GM18858 (cell line): Measurements from ENCODE around the gene LPIN3.

Source experiments
- ATAC-seq: cut with Tn5 transposase; IDR thresholded peaks from one replicate; pipeline ENCODE4 v1.9.1; 2021; ENCODE audit not compliant: unreplicated experiment

Gene LPIN3

GRCh38 chr20:41390889-41391288 lies 50.3 kb downstream of the LPIN3 start:
- ATAC-seq: no peak

- ATAC-seq: no peak
These were observed 51.0 kb downstream of the LPIN3 start for GRCh38 chr20:41391587-41392001.

DNA sequence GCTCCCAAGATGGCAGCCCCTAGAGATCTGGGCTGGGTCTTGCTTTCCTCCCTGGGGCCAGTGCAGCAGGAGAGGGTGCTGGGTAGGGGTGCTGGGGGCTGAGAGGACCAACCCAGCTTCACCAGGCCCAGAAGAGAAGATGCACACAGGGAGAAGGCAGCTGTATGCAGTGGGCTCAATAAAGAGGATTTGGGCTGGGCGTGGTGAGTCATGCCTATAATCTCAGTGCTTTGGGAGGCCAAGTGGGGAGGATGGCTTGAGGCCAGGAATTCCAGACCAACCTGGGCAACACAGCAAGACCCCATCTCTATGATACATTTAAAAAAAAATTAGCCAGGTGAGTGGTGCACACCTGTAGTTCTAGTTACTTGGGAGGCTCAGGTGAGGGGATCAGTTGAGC lies 51.7 kb downstream of the LPIN3 start:
- ATAC-seq: no peak

- no peak for ATAC-seq
These were observed 52.5 kb downstream of the LPIN3 start for GRCh38 chr20:41392871-41393704.

DNA sequence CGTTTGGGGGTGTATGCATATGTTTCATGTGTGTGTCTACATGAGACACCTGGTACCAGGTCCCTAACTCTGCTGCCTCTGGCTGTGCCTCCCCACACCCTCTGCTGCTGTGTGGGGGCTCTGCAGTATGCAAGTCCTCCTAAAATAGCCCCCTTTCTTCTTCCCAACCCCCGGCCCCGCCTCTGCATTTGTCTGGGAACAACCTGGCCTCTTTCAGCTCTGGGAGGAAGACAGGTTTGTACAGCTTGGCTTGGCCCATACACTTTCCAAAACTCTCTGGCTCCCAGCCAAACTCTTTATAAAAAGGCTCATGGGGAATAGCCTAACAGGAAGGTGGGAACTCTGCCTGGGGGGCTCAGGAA lies 53.1 kb downstream of the LPIN3 start:
- ATAC-seq: no peak

GRCh38 chr20:41394081-41394480 lies 53.5 kb downstream of the LPIN3 start:
- ATAC-seq: no peak

- no peak for ATAC-seq
These were observed 54.5 kb downstream of the LPIN3 start for GRCh38 chr20:41394931-41395666.

GRCh38 chr20:41395667-41396664 lies 55.3 kb downstream of the LPIN3 start:
- no peak for ATAC-seq

DNA sequence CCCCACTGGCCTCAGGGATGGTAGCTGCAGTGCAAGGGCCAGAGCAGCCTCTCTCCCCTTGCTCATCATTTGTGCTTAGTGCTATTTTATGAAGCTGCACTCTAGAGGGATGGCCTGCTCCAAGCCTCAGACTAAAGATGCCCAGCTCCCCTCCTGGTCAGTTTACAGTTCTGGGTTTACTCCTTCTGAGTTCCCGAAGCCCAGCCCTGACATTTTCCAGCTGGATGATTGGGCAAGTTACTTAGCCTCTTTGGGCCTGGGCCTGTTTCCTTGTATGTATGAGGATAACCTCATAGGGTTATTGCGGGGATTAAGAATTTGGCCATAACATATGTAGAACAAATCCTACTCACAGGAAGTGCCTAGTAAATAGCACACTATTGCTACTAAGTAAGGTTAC lies 57.8 kb downstream of the LPIN3 start:
- ATAC-seq: no peak

DNA sequence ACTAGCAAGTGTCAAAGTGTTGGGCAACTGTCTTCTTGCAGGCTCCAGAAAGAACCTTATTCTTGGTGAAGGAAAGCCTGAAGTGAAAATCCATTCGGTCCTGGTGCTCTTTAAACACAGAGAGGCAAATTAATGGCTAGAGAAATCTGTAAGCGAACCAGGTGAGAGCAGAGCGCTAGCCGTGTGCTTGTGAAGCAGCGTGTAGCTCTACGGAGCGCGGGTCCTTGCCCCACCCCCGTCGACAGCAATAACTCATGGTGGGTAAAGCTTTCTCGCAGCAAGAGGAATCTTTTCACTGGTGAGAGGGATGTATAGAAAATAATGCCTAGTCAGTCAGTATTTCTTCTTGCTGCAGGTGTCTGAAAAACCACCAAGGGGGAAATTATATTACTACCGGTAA lies 63.0 kb downstream of the LPIN3 start:
- no peak for ATAC-seq

- ATAC-seq: no peak
These were observed 64.8 kb downstream of the LPIN3 start for GRCh38 chr20:41405436-41405835.

DNA sequence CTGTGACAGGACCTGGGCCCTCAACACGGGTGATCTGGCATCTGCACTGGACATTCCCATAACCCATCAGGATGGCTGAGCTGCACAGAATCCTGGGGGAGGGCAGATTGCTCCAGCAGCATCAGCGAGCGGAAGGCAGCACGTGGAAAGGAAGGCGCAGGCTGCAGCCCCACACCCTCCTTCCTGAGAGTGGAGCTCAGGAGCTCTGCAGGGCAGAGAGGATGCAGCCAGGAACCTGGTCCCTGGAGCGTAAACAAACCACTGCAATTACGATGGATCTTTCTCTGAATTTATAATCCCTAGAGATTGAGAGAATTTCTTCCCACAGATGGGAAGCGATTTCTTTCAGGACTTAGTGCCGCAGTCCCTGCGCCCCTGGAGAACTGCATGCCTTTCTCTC lies 65.7 kb downstream of the LPIN3 start:
- no peak for ATAC-seq

DNA sequence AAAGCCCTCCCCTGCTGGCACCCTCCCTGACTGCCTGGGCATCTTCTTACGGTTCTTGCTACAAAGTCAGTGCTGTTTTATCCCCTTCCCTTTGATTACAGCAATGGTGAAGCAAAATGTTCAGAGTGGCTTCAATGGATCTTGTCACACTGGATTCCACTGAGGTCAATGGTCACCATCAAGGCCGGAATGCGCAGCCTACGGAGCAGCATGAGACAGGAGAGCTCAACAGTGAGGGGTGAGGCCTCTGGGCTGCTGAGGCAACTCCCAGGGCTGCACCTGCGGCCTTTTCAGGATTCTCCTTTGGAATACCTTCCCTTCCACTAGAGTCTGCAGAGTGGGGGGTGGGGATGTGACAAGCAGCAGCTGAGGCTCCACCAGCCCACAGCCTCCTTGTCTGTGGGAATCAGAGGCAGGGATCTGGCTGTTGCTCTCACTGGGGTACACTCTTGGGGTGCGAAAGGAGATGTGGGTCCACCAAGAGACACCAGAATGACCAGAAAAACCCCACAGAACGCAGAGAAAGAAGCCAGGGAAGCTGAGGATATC lies 66.3 kb downstream of the LPIN3 start:
- ATAC-seq: no peak

DNA sequence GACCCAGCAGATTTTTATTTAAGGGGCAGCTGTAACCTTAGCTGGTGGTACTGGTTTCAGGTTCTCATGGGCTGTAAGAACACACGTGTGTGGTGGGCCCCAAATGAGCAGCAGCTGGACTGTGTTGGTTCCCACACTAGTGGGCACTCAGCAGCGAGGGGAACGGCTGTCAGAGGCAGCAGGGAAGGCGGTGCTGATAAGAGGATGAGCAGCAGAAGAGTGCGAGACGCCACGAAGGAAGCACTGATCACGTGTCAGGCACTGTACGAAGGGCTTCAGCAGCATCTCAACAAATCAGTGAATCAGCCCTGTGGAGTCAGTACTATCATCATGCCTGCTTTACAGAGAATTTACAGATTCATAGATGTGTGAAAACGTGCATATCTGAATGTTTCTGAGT lies 67.0 kb downstream of the LPIN3 start:
- no peak for ATAC-seq

GRCh38 chr20:41408156-41408794 lies 67.7 kb downstream of the LPIN3 start:
- peak; percentile 58 for ATAC-seq

DNA sequence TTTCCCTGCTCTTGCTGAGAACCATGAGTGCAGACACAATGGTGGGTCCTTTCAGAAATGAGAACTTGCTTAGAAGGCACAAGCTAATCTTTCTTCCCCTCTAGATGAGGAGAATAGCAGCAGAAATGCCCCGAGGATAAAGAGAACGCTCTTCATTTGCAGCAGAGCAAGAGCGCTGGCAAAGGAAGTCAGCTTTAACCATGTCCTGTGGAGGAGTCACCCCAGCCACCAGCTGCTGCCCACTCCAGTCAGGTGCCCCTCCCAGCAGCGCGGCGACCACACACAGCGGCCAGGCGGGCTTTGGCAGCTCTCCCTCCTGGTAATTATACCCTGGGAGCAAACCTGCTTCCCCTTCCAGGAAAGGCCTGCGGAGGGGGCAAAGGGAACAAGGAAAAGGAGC lies 68.4 kb downstream of the LPIN3 start:
- ATAC-seq: no peak
